ENCODE measurements around the gene MEF2A.

DNA sequence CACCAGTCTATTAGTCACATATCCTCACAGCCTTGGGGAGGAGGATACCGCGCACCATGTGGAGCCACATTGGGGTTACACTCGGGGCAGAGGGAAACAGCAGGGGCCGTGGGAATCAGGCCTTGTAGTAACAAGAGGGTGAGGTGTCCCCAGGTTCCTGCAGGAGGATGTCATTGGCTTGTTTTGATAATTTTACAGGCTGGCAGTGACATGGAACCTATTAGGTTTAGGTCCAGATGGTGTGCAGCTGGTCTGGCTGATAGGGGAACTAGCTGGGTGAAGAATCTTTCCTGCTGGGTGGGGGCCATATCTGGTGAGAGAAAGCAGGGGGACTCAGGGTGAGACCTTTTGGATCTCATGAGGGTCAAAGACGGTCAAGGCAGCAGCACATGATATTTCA, 9.8 kb upstream of the MEF2A start:
- TF ChIP-seq, protein P1, sequence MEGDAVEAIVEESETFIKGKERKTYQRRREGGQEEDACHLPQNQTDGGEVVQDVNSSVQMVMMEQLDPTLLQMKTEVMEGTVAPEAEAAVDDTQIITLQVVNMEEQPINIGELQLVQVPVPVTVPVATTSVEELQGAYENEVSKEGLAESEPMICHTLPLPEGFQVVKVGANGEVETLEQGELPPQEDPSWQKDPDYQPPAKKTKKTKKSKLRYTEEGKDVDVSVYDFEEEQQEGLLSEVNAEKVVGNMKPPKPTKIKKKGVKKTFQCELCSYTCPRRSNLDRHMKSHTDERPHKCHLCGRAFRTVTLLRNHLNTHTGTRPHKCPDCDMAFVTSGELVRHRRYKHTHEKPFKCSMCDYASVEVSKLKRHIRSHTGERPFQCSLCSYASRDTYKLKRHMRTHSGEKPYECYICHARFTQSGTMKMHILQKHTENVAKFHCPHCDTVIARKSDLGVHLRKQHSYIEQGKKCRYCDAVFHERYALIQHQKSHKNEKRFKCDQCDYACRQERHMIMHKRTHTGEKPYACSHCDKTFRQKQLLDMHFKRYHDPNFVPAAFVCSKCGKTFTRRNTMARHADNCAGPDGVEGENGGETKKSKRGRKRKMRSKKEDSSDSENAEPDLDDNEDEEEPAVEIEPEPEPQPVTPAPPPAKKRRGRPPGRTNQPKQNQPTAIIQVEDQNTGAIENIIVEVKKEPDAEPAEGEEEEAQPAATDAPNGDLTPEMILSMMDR (IDR thresholded peaks at IDR 0.05) = no peak
- no peak for TF ChIP-seq POLR2A (IDR thresholded peaks at IDR 0.05)
